ENCODE measurements around the gene SPOCK1. TPM values are rescaled to one million over a fixed set of nuclear protein-coding genes. Genes with fewer than 3 reads are reported as not detected.

SPOCK1 gene
- total and polyA plus RNA-seq, 2 of the 13 experiments (the other 11 are each of a cell fraction or from before 2014, with no cell fraction given), result 0.18 to 0.29 TPM

GRCh38 chr5:137506296-137506695, 7.2 kb upstream of the SPOCK1 start (continued):
- TF ChIP-seq ASH2L (IDR thresholded peaks at IDR 0.05; ENCODE audit: insufficient read length, low read depth, low read length) (no peak), PRPF4 (IDR thresholded peaks at IDR 0.05; ENCODE audit: low read depth, low read length, poor library complexity, severe bottlenecking) (no peak), ZFP41 (CRISPR knock-in tag; IDR thresholded peaks at IDR 0.05; ENCODE audit: borderline replicate concordance) (no peak), ZNF264 (CRISPR knock-in tag; IDR thresholded peaks at IDR 0.05) (no peak), FIP1L1 (IDR thresholded peaks at IDR 0.05; ENCODE audit: borderline replicate concordance, insufficient read depth, low read depth, low read length) (no peak), ZNF589 (CRISPR knock-in tag; conservative IDR thresholded peaks at IDR 0.05) (no peak)

DNA sequence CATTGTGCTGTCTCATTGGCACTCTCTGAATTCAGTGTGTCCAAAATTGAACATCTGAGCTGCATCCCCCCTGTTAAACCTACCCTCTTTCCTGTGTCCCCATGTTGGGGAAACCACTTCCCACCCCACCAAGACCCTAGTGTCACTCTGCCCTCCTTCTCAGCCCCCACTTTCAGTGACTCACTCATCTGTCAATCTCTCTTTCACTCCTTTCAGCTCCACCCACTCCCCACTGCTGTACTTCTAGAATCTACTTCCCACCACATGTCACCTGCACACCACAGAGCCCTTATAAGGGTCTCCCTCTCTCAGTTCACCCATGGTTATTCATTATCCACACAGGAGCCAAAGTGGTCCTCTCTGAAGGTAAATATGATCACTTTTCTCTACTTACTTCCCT, 5.8 kb upstream of the SPOCK1 start:
- FAIRE-seq, result no peak
- no peak for DNase-seq (ENCODE audit: low spot score)
- Histone ChIP-seq H3K4me1 (ENCODE audit: insufficient read depth, low read length) (no peaks in the 10 kb centered on the region), H4K20me1 (ENCODE audit: insufficient read depth, low read length) (no peaks in the 10 kb centered on the region), H3K4me2 (ENCODE audit: low read depth, low read length) (no peak overlapping the region), H3K27me3 (ENCODE audit: control insufficient read depth in 1 of 2, insufficient read depth in 2 of 2, low read length in 2 of 2) (peaks cover 0 to 9% of the 10 kb centered on the region in 2 experiments; a peak in 1 of 5 replicates), H2AFZ (ENCODE audit: low read length) (no peak overlapping the region), H3K9me3 (ENCODE audit: low read length) (no peaks in the 10 kb centered on the region), H3K36me3 (replicated peaks in 1 of 2; ENCODE audit: control insufficient read depth in 1 of 2, insufficient read depth in 2 of 2, low read length in 2 of 2) (no peaks in the 10 kb centered on the region), H3K79me2 (ENCODE audit: insufficient read depth, low read length) (no peaks in the 10 kb centered on the region), H3K4me3 (replicated peaks in 1 of 3; ENCODE audit: insufficient read depth in 1 of 3, low read depth in 2 of 3, low read length in 3 of 3) (no peak overlapping the region), H3K9ac (ENCODE audit: insufficient read depth, low read depth, low read length) (no peak overlapping the region), H3K27ac (ENCODE audit: extremely low read length, insufficient read depth, low read length) (no peak overlapping the region)
- no peak for TF ChIP-seq ZFY (CRISPR knock-in tag; IDR thresholded peaks at IDR 0.05)
- ATAC-seq, result no peak
- ChIA-PET CTCF (ENCODE audit: low intra/inter-chr PET ratio, low total read pairs) (no interaction called here), POLR2A (no interaction called here)
- intact Hi-C loops (cut with micrococcal nuclease; ENCODE audit: unreplicated experiment), result no loop called here
- in situ Hi-C loops (cut with HindIII; ENCODE audit: extremely low pct_ligation_motif_present, low pct_unique_long_range_greater_than_20kb), result no loop called here
- BruUV-seq (replicated peaks), result no TSS peak

DNA sequence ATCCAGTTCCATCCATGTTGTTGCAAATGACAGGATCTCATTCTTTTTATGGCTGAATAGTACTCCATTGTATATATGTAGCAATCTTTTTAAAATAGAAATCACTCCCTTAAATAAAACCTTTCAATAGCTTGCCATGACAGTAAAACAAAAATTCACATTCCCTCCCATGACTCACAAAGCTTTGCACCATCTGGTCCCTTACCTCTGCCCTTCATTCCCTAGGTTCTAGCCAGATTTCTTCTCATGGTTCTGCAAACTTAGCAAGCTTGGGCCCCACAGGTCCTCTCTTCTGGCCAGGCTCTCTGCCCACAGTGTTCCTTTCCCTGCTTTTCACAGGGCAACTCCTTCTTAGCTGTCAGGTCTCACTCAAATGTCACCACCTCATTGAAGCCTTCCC, 4.3 kb upstream of the SPOCK1 start:
- Histone ChIP-seq H3K79me2 (ENCODE audit: insufficient read depth, low read length) (no peaks in the 10 kb centered on the region), H3K36me3 (replicated peaks in 1 of 2; ENCODE audit: control insufficient read depth in 1 of 2, insufficient read depth in 2 of 2, low read length in 2 of 2) (no peaks in the 10 kb centered on the region), H3K9ac (ENCODE audit: insufficient read depth, low read depth, low read length) (no peak overlapping the region), H3K27me3 (ENCODE audit: control insufficient read depth in 1 of 2, insufficient read depth in 2 of 2, low read length in 2 of 2) (peaks cover 0 to 9% of the 10 kb centered on the region in 2 experiments; a peak in 1 of 5 replicates), H3K27ac (ENCODE audit: extremely low read length, insufficient read depth, low read length) (no peak overlapping the region), H3K4me3 (replicated peaks in 1 of 3; ENCODE audit: insufficient read depth in 1 of 3, low read depth in 2 of 3, low read length in 3 of 3) (no peak overlapping the region), H3K9me3 (ENCODE audit: low read length) (no peaks in the 10 kb centered on the region), H3K4me2 (ENCODE audit: low read depth, low read length) (no peak overlapping the region), H4K20me1 (ENCODE audit: insufficient read depth, low read length) (no peaks in the 10 kb centered on the region), H3K4me1 (ENCODE audit: insufficient read depth, low read length) (no peaks in the 10 kb centered on the region), H2AFZ (ENCODE audit: low read length) (no peak overlapping the region)
- intact Hi-C loops (cut with micrococcal nuclease; ENCODE audit: unreplicated experiment), result no loop called here
- ATAC-seq (no peak), FAIRE-seq (no peak), DNase-seq (ENCODE audit: low spot score) (no peak)
- POLR2A ChIA-PET, result no interaction called here
- in situ Hi-C loops (cut with HindIII; ENCODE audit: extremely low pct_ligation_motif_present, low pct_unique_long_range_greater_than_20kb), result no loop called here
- no TSS peak for BruUV-seq (replicated peaks)
- CTCF ChIA-PET (ENCODE audit: low intra/inter-chr PET ratio, low total read pairs), result no interaction called here
- no peak for TF ChIP-seq RXRA (CRISPR knock-in tag; IDR thresholded peaks at IDR 0.05)
- no peak for TF ChIP-seq KDM6A (CRISPR knock-in tag; IDR thresholded peaks at IDR 0.05; ENCODE audit: low read depth)
- TF ChIP-seq, protein P1, sequence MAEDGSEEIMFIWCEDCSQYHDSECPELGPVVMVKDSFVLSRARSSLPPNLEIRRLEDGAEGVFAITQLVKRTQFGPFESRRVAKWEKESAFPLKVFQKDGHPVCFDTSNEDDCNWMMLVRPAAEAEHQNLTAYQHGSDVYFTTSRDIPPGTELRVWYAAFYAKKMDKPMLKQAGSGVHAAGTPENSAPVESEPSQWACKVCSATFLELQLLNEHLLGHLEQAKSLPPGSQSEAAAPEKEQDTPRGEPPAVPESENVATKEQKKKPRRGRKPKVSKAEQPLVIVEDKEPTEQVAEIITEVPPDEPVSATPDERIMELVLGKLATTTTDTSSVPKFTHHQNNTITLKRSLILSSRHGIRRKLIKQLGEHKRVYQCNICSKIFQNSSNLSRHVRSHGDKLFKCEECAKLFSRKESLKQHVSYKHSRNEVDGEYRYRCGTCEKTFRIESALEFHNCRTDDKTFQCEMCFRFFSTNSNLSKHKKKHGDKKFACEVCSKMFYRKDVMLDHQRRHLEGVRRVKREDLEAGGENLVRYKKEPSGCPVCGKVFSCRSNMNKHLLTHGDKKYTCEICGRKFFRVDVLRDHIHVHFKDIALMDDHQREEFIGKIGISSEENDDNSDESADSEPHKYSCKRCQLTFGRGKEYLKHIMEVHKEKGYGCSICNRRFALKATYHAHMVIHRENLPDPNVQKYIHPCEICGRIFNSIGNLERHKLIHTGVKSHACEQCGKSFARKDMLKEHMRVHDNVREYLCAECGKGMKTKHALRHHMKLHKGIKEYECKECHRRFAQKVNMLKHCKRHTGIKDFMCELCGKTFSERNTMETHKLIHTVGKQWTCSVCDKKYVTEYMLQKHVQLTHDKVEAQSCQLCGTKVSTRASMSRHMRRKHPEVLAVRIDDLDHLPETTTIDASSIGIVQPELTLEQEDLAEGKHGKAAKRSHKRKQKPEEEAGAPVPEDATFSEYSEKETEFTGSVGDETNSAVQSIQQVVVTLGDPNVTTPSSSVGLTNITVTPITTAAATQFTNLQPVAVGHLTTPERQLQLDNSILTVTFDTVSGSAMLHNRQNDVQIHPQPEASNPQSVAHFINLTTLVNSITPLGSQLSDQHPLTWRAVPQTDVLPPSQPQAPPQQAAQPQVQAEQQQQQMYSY (CRISPR knock-in tag; IDR thresholded peaks at IDR 0.05), result no peak
- TF ChIP-seq NR2F2 (IDR thresholded peaks at IDR 0.05; ENCODE audit: borderline replicate concordance, low read depth), result no peak
- no peak for TF ChIP-seq MYNN (CRISPR knock-in tag; IDR thresholded peaks at IDR 0.05; ENCODE audit: low read depth)
- TF ChIP-seq, protein P2, sequence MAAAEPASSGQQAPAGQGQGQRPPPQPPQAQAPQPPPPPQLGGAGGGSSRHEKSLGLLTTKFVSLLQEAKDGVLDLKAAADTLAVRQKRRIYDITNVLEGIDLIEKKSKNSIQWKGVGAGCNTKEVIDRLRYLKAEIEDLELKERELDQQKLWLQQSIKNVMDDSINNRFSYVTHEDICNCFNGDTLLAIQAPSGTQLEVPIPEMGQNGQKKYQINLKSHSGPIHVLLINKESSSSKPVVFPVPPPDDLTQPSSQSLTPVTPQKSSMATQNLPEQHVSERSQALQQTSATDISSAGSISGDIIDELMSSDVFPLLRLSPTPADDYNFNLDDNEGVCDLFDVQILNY (CRISPR knock-in tag; conservative IDR thresholded peaks at IDR 0.05), result no peak
- no peak for TF ChIP-seq RBM39 (IDR thresholded peaks at IDR 0.05; ENCODE audit: low read depth, low read length, poor library complexity, severe bottlenecking)
